Glutamatergic neuron (in vitro differentiated cells): ENCODE results near the gene SYNRG. TPM values are rescaled to one million over a fixed set of nuclear protein-coding genes. Genes with fewer than 3 reads are reported as not detected.
A peak's percentile ranks its signal among the peaks of the same experiment; 100 is the strongest.

Experiments
- DNase-seq: peaks from one replicate; pipeline ENCODE4 v3.0.0; 2022
- H3K27ac Mint-ChIP-seq: one replicate; pipeline ENCODE4 v1.8.0; 2020; ENCODE audit warnings: mild to moderate bottlenecking, mixed read lengths, inconsistent platforms; ENCODE audit not compliant: unreplicated experiment
- H3K27me3 Mint-ChIP-seq: one replicate; pipeline ENCODE4 v1.8.0; 2020; ENCODE audit warnings: mild to moderate bottlenecking, moderate library complexity, mixed read lengths, inconsistent platforms; ENCODE audit not compliant: unreplicated experiment
- H3K36me3 Mint-ChIP-seq: one replicate; pipeline ENCODE4 v1.8.0; 2020; ENCODE audit warnings: mild to moderate bottlenecking, mixed read lengths, inconsistent platforms; ENCODE audit not compliant: unreplicated experiment
- H3K4me1 Mint-ChIP-seq: one replicate; pipeline ENCODE4 v1.8.0; 2020; ENCODE audit warnings: mild to moderate bottlenecking, low read depth, mixed read lengths, inconsistent platforms; ENCODE audit not compliant: unreplicated experiment
- H3K4me3 Mint-ChIP-seq: one replicate; pipeline ENCODE4 v1.8.0; 2020; ENCODE audit warnings: mild to moderate bottlenecking, mixed read lengths, inconsistent platforms; ENCODE audit not compliant: unreplicated experiment
- H3K9me3 Mint-ChIP-seq: one replicate; pipeline ENCODE4 v1.8.0; 2020; ENCODE audit warnings: mild to moderate bottlenecking, moderate library complexity, mixed read lengths, inconsistent platforms; ENCODE audit not compliant: unreplicated experiment
- CTCF ChIP-seq: fragments of 200-600 bp; sonication (generic); IDR thresholded peaks from one replicate; pipeline ENCODE4 v1.5.0; 2021; ENCODE audit not compliant: partially characterized antibody, unreplicated experiment
- total RNA-seq: library from RNA; stranded (reverse); fragmentation: NEBNext Ultra II Directional; extraction: Animal tissue kit (Norgen Biotek cat#: 25700); gene quantifications from one replicate; pipeline ENCODE4 v1.2.1, GENCODE V29; 2021; ENCODE audit not compliant: unreplicated experiment

The SYNRG gene
- total RNA-seq, 1 donor from 2014 or later = 65.8 TPM

DNA sequence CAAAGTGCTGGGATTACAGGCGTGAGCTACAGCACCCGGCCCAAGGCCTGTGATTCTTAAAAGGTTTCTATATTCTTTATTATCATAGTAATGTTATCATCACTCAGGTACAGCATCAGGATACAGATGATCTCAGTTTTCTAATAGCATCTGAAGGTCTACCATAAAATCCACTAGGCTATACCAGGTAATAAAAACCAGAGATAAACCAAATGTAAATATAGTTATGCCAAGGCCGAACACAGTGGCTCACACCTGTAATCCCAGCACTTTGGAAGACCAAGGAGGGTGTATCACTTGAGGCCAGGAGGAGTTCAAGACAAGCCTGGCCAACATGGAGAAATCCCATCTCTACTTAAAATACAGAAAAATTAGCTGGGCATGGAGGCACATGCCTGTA, 53.8 kb downstream of the SYNRG start:
- no peaks in the 10 kb centered on the region for H3K27me3 Mint-ChIP-seq
- TF ChIP-seq CTCF = no peak
- H3K4me3 Mint-ChIP-seq = no peak overlapping the region
- peaks cover 6% of the 10 kb centered on the region for H3K36me3 Mint-ChIP-seq
- peaks cover 9% of the 10 kb centered on the region for H3K4me1 Mint-ChIP-seq
- H3K27ac Mint-ChIP-seq = no peak overlapping the region
- no peaks in the 10 kb centered on the region for H3K9me3 Mint-ChIP-seq
- DNase-seq = no peak

DNA sequence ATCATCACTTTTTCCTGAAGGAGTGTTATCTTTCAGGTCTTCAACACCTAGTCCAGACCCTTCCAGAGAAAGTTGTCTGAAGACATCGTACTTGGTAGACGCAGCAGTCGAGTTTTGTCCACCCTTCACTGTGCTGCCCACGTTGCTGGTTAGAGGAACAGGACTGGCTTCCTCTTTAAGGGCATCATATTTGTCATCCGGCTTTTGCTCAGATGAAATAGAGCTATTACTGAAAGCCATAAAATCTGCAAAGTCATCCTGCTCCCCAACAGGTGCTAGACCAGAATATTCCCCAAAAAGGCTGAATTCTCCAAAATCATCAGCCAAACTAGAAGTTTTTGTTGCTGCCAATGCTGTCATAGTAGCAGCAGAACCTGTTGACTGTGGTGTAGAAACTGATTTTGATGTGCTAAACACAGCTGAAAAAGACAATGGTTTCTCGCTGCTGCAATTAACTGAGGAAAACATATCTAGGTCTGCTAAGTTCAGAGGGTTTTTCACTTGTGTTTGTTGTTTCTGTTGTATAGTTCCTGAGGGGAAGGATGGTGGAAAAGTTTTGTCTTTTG, 55.7 kb downstream of the SYNRG start:
- H3K27ac Mint-ChIP-seq = no peak overlapping the region
- peaks cover 6% of the 10 kb centered on the region for H3K36me3 Mint-ChIP-seq
- H3K4me1 Mint-ChIP-seq = peaks cover 9% of the 10 kb centered on the region
- H3K9me3 Mint-ChIP-seq = no peaks in the 10 kb centered on the region
- DNase-seq = no peak
- no peak for TF ChIP-seq CTCF
- no peaks in the 10 kb centered on the region for H3K27me3 Mint-ChIP-seq
- H3K4me3 Mint-ChIP-seq = no peak overlapping the region

DNA sequence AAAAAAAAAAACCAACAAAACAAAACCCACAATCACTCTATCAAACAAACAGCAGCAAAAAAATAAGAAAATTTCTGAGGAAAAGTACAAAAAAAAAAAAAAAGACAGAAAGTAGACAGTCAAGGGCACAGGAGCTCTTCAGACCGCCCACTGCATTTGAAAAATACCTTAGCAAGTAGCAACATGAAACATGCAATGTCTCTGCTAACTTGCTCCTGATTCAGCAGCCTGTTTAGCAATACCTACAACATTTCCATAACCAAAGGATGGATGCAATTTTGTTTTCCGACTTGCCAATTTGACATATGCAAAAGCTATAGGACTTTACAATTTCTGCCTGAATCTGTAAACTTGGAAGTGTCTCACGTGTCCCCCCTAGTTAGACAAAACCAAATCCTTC, 57.4 kb downstream of the SYNRG start:
- DNase-seq = no peak
- Mint-ChIP-seq H3K27me3 (no peaks in the 10 kb centered on the region), H3K4me3 (no peak overlapping the region), H3K27ac (no peak overlapping the region), H3K4me1 (peaks cover 9% of the 10 kb centered on the region), H3K36me3 (peaks cover 6% of the 10 kb centered on the region), H3K9me3 (no peaks in the 10 kb centered on the region)
- no peak for TF ChIP-seq CTCF

GRCh38 chr17:37547986-37548385, 61.2 kb downstream of the SYNRG start:
- Mint-ChIP-seq H3K4me1 (peaks cover 9% of the 10 kb centered on the region), H3K27me3 (no peaks in the 10 kb centered on the region), H3K4me3 (no peak overlapping the region), H3K9me3 (no peaks in the 10 kb centered on the region), H3K36me3 (peaks cover 3% of the 10 kb centered on the region), H3K27ac (peak overlapping the region; percentile 43)
- no peak for DNase-seq
- no peak for TF ChIP-seq CTCF

GRCh38 chr17:37546302-37546701, 62.9 kb downstream of the SYNRG start:
- no peak for TF ChIP-seq CTCF
- DNase-seq = no peak
- Mint-ChIP-seq H3K27ac (no peak overlapping the region), H3K9me3 (no peaks in the 10 kb centered on the region), H3K4me3 (no peak overlapping the region), H3K27me3 (no peaks in the 10 kb centered on the region), H3K36me3 (no peaks in the 10 kb centered on the region), H3K4me1 (peaks cover 5% of the 10 kb centered on the region)
